H9 (cell line): ENCODE data around the gene PKNOX2. TPM values are rescaled to one million over a fixed set of nuclear protein-coding genes. Genes with fewer than 3 reads are reported as not detected.

ENCODE experiments used
- DNase-seq: peaks from one replicate; pipeline ENCODE4 v3.0.0-alpha.2; 2017
- H2AFZ ChIP-seq: one replicate; pipeline ENCODE4 v1.6.1; 2013; ENCODE audit warnings: mild to moderate bottlenecking, low read length, control low read depth, moderate library complexity
- H2AK5ac ChIP-seq: 2 replicates; pipeline ENCODE4 v1.6.1; 2013; ENCODE audit warnings: low read length, control low read depth, mixed read lengths; ENCODE audit not compliant: insufficient read length
- H2BK120ac ChIP-seq: one replicate; pipeline ENCODE4 v1.6.1; 2013; ENCODE audit warnings: low read depth, mild to moderate bottlenecking, low read length, control low read depth, inconsistent platforms; ENCODE audit not compliant: poor library complexity, severe bottlenecking
- H2BK12ac ChIP-seq: 2 replicates; pipeline ENCODE4 v1.6.1; 2013; ENCODE audit warnings: low read length, control low read depth, mixed read lengths, low read depth; ENCODE audit not compliant: insufficient read length
- H2BK15ac ChIP-seq: 2 replicates; pipeline ENCODE4 v1.6.1; 2013; ENCODE audit warnings: low read depth, low read length, control low read depth
- H2BK20ac ChIP-seq: one replicate; pipeline ENCODE4 v1.6.1; 2013; ENCODE audit warnings: low read depth, mild to moderate bottlenecking, low read length, control low read depth, inconsistent platforms; ENCODE audit not compliant: poor library complexity, severe bottlenecking
- H2BK5ac ChIP-seq: 2 replicates; pipeline ENCODE4 v1.6.1; 2013; ENCODE audit warnings: low read length, control low read depth, mixed read lengths; ENCODE audit not compliant: insufficient read length
- H3K14ac ChIP-seq: 2 replicates; pipeline ENCODE4 v1.6.1; 2013; ENCODE audit warnings: low read length, control low read depth; ENCODE audit not compliant: insufficient read depth
- H3K18ac ChIP-seq: 2 replicates; pipeline ENCODE4 v1.6.1; 2013; ENCODE audit warnings: low read depth, mild to moderate bottlenecking, mixed read lengths, low read length, control low read depth; ENCODE audit not compliant: insufficient read length
- H3K23ac ChIP-seq: 2 replicates; pipeline ENCODE4 v1.6.1; 2013; ENCODE audit warnings: low read length, control low read depth, mixed read lengths, low read depth; ENCODE audit not compliant: insufficient read length
- H3K23me2 ChIP-seq: 2 replicates; pipeline ENCODE4 v1.6.1; 2013; ENCODE audit warnings: low read depth, mild to moderate bottlenecking, mixed read lengths, low read length, control low read depth; ENCODE audit not compliant: insufficient read length, poor library complexity, severe bottlenecking
- H3K27ac ChIP-seq: 2 replicates; pipeline ENCODE4 v1.5.1; 2013; ENCODE audit warnings: low read length, control low read depth, mixed read lengths, low read depth; ENCODE audit not compliant: insufficient read length
- H3K27me3 ChIP-seq: 2 replicates; pipeline ENCODE4 v1.6.1; 2013; ENCODE audit warnings: low read length, control low read depth, inconsistent platforms; ENCODE audit not compliant: insufficient read depth
- H3K4ac ChIP-seq: 2 replicates; pipeline ENCODE4 v1.6.1; 2013; ENCODE audit warnings: low read depth, mild to moderate bottlenecking, control low read depth, inconsistent platforms, low read length, moderate library complexity
- H3K4me1 ChIP-seq: 2 replicates; pipeline ENCODE4 v1.6.1; 2013; ENCODE audit warnings: low read length, control low read depth, inconsistent platforms; ENCODE audit not compliant: insufficient read depth
- H3K4me2 ChIP-seq: 2 replicates; pipeline ENCODE4 v1.6.1; 2013; ENCODE audit warnings: low read length, control low read depth, mixed read lengths; ENCODE audit not compliant: insufficient read length, insufficient read depth
- H3K56ac ChIP-seq: 2 replicates; pipeline ENCODE4 v1.6.1; 2013; ENCODE audit warnings: low read depth, mild to moderate bottlenecking, mixed read lengths, low read length, control low read depth; ENCODE audit not compliant: insufficient read length
- H3K79me1 ChIP-seq: 2 replicates; pipeline ENCODE4 v1.6.1; 2013; ENCODE audit warnings: low read depth, mild to moderate bottlenecking, moderate library complexity, low read length, control low read depth, inconsistent platforms; ENCODE audit not compliant: insufficient read depth, poor library complexity, severe bottlenecking
- H3K79me2 ChIP-seq: 2 replicates; pipeline ENCODE4 v1.6.1; 2013; ENCODE audit warnings: low read length, control low read depth, inconsistent platforms; ENCODE audit not compliant: insufficient read depth
- H3K9ac ChIP-seq: 2 replicates; pipeline ENCODE4 v1.6.1; 2013; ENCODE audit warnings: low read length, control low read depth, mixed read lengths; ENCODE audit not compliant: insufficient read length; ENCODE audit errors: extremely low read depth
- H3K9me3 ChIP-seq: one replicate; pipeline ENCODE4 v1.6.1; 2013; ENCODE audit warnings: low read depth, low read length, inconsistent platforms; ENCODE audit not compliant: control insufficient read depth
- H3T11ph ChIP-seq: one replicate; pipeline ENCODE4 v1.6.1; 2013; ENCODE audit warnings: mild to moderate bottlenecking, low read length, control low read depth, inconsistent platforms
- H4K20me1 ChIP-seq: one replicate; pipeline ENCODE4 v1.6.1; 2013; ENCODE audit not compliant: control insufficient read depth, insufficient read length, insufficient read depth
- H4K5ac ChIP-seq: 2 replicates; pipeline ENCODE4 v1.6.1; 2013; ENCODE audit warnings: low read depth, mild to moderate bottlenecking, mixed read lengths, low read length, control low read depth; ENCODE audit not compliant: insufficient read length
- H4K8ac ChIP-seq: replicated peaks from 2 replicates; pipeline ENCODE4 v1.6.1; 2013; ENCODE audit warnings: low read length, control low read depth, mixed read lengths, low read depth; ENCODE audit not compliant: insufficient read length
- H4K91ac ChIP-seq: 2 replicates; pipeline ENCODE4 v1.6.1; 2013; ENCODE audit warnings: low read depth, mild to moderate bottlenecking, moderate library complexity, mixed read lengths, low read length, control low read depth; ENCODE audit not compliant: insufficient read length
- H3K27ac Mint-ChIP-seq, 3 experiments: 2 replicates in 2 of 3; 3 replicates in 1 of 3; pipeline ENCODE4 v1.8.0; 2020 to 2021; ENCODE audit warnings: mixed read lengths in 3 of 3, mild to moderate bottlenecking in 1 of 3, moderate library complexity in 1 of 3
- H3K27me3 Mint-ChIP-seq: 2 replicates; pipeline ENCODE4 v1.8.0; 2021; ENCODE audit warnings: low read depth, mild to moderate bottlenecking, moderate library complexity, mixed read lengths
- H3K36me3 Mint-ChIP-seq, 3 experiments: 2 replicates in 2 of 3; 3 replicates in 1 of 3; pipeline ENCODE4 v1.8.0; 2020 to 2021; ENCODE audit warnings: low read depth in 3 of 3, mixed read lengths in 3 of 3; ENCODE audit not compliant: insufficient read depth in 1 of 3
- H3K4me1 Mint-ChIP-seq, 2 experiments: 2 replicates each; pipeline ENCODE4 v1.8.0; 2020; ENCODE audit warnings: mixed read lengths in 2 of 2
- H3K4me3 Mint-ChIP-seq, 2 experiments: 2 replicates in 1 of 2; 3 replicates in 1 of 2; pipeline ENCODE4 v1.8.0; 2020 to 2021; ENCODE audit warnings: mild to moderate bottlenecking in 2 of 2, mixed read lengths in 2 of 2, moderate library complexity in 1 of 2
- H3K9me3 Mint-ChIP-seq, 2 experiments: 2 replicates in 1 of 2; 3 replicates in 1 of 2; pipeline ENCODE4 v1.8.0; 2020; ENCODE audit warnings: mild to moderate bottlenecking in 2 of 2, mixed read lengths in 2 of 2, moderate library complexity in 1 of 2
- CTCF ChIP-seq: fragments of 200-600 bp; sonication (generic); conservative IDR thresholded peaks from 3 replicates; pipeline ENCODE4 v1.8.0; 2021; ENCODE audit warnings: antibody characterized with exemption, mild to moderate bottlenecking
- WGBS: extraction: QIAGEN DNeasy Blood & Tissue Kit; methylation state at CpG from one replicate; pipeline ENCODE4 v1.1.7; 2013; ENCODE audit warnings: missing lambda C conversion rate, low lambda C conversion rate, mixed read lengths; ENCODE audit not compliant: insufficient read length; ENCODE audit errors: extremely low coverage; 5-methylcytosine and 5-hydroxymethylcytosine counted together
- total RNA-seq: library from RNA; stranded (reverse); gene quantifications from 2 replicates; pipeline ENCODE4 v1.2.1, GENCODE V29; 2021

The PKNOX2 gene
- total RNA-seq, 1 experiment from 2014 or later: 1.3 TPM

GRCh38 chr11:125245299-125245698 is 80.7 kb downstream of the PKNOX2 start:
- H2AK5ac ChIP-seq: no peak overlapping the region
- no peaks in the 10 kb centered on the region for H4K20me1 ChIP-seq
- H3K23me2 ChIP-seq: no peaks in the 10 kb centered on the region
- no peak overlapping the region for H2BK20ac ChIP-seq
- no peak overlapping the region for H2BK15ac ChIP-seq
- H2BK120ac ChIP-seq: no peak overlapping the region
- no peaks in the 10 kb centered on the region for H3K9me3 ChIP-seq
- H3K23ac ChIP-seq: no peak overlapping the region
- H3K9ac ChIP-seq: no peak overlapping the region
- no peak overlapping the region for H3K4me2 ChIP-seq
- no peak overlapping the region for H2BK5ac ChIP-seq
- H3K79me2 ChIP-seq: no peaks in the 10 kb centered on the region
- H2BK12ac ChIP-seq: no peak overlapping the region
- Mint-ChIP-seq H3K9me3 (peaks cover 0 to 2% of the 10 kb centered on the region in 2 experiments; a peak in 2 of 5 replicates), H3K36me3 (peaks cover 0 to 4% (median 0%) of the 10 kb centered on the region in 3 experiments; a peak in 1 of 7 replicates), H3K4me3 (no peak overlapping the region), H3K27me3 (peaks cover 15% of the 10 kb centered on the region), H3K4me1 (peaks cover 10 to 21% of the 10 kb centered on the region in 2 experiments), H3K27ac (no peak overlapping the region)
- no peak overlapping the region for H2AFZ ChIP-seq
- no peak for TF ChIP-seq CTCF
- H4K5ac ChIP-seq: no peak overlapping the region
- no CpG with 5 or more reads among the region's 4 CpGs for WGBS
- H3T11ph ChIP-seq: no peak overlapping the region
- H4K8ac ChIP-seq: no peak overlapping the region
- no peaks in the 10 kb centered on the region; the same call in 1 of the 2 replicates for H3K4me1 ChIP-seq
- no peak overlapping the region for H3K18ac ChIP-seq
- no peak overlapping the region for H3K27ac ChIP-seq
- no peak for DNase-seq
- no peaks in the 10 kb centered on the region for H3K27me3 ChIP-seq
- no peak overlapping the region for H3K4ac ChIP-seq
- no peak overlapping the region for H4K91ac ChIP-seq
- H3K79me1 ChIP-seq: no peaks in the 10 kb centered on the region
- no peak overlapping the region for H3K14ac ChIP-seq
- H3K56ac ChIP-seq: no peak overlapping the region
